HepG2 (cell line): Measurements from ENCODE around the gene CDC42BPG. TPM values are rescaled to one million over a fixed set of nuclear protein-coding genes. Genes with fewer than 3 reads are reported as not detected.

Experiments
- ATF1 ChIP-seq: IDR thresholded peaks from 2 replicates; pipeline ENCODE4 v1.6.1; 2016; ENCODE audit warnings: mild to moderate bottlenecking, control low read depth
- CHD2 ChIP-seq: IDR thresholded peaks from 2 replicates; pipeline ENCODE4 v1.6.1; 2011; ENCODE audit warnings: low read depth, low read length, improper control_type of control experiment
- CTCF ChIP-seq: sonication (generic); formaldehyde crosslinking; IDR thresholded peaks from 2 replicates; pipeline ENCODE4 v1.5.0; 2020; ENCODE audit warnings: mild to moderate bottlenecking, missing genetic modification reagents, moderate library complexity
- HOXD1 ChIP-seq: sonication (generic); formaldehyde crosslinking; IDR thresholded peaks from 2 replicates; pipeline ENCODE4 v1.5.0; 2020; ENCODE audit warnings: missing genetic modification reagents
- IKZF1 ChIP-seq: fragments of 450-650 bp; IDR thresholded peaks from 2 replicates; pipeline ENCODE4 v1.7.1; 2016
- ISL2 ChIP-seq: sonication (generic); formaldehyde crosslinking; IDR thresholded peaks from 2 replicates; pipeline ENCODE4 v1.5.0; 2020; ENCODE audit warnings: missing genetic modification reagents
- KLF9 ChIP-seq: IDR thresholded peaks from 2 replicates; pipeline ENCODE4 v1.6.1; 2016; ENCODE audit warnings: low read depth
- KMT2B ChIP-seq: IDR thresholded peaks from 2 replicates; pipeline ENCODE4 v1.6.1; 2016; ENCODE audit warnings: missing genetic modification reagents, missing compliant biosample characterization
- PATZ1 ChIP-seq: sonication (generic); formaldehyde crosslinking; IDR thresholded peaks from 2 replicates; pipeline ENCODE4 v1.4.0; 2020; ENCODE audit warnings: missing genetic modification reagents
- PAXIP1 ChIP-seq: sonication (generic); formaldehyde crosslinking; conservative IDR thresholded peaks from 2 replicates; pipeline ENCODE4 v1.4.0; 2020; ENCODE audit warnings: mild to moderate bottlenecking, missing genetic modification reagents, moderate library complexity
- PHF20 ChIP-seq: sonication (generic); formaldehyde crosslinking; IDR thresholded peaks from 2 replicates; pipeline ENCODE4 v1.5.0; 2020; ENCODE audit warnings: mild to moderate bottlenecking, missing genetic modification reagents
- REST ChIP-seq, 2 experiments: IDR thresholded peaks; 2 replicates each; pipeline ENCODE4 v1.6.1; 2011 to 2012; ENCODE audit warnings: low read length in 2 of 2, borderline replicate concordance in 1 of 2, low read depth in 1 of 2, mild to moderate bottlenecking in 1 of 2, moderate library complexity in 1 of 2
- RXRA ChIP-seq: sonication (generic); formaldehyde crosslinking; IDR thresholded peaks from 2 replicates; pipeline ENCODE4 v1.5.1; 2020; ENCODE audit warnings: missing genetic modification reagents
- TARDBP ChIP-seq: sonication (generic); formaldehyde crosslinking; IDR thresholded peaks from 2 replicates; pipeline ENCODE4 v1.8.0; 2022; ENCODE audit warnings: mild to moderate bottlenecking, missing genetic modification reagents
- TBX3 ChIP-seq: fragments of 450-650 bp; IDR thresholded peaks from 2 replicates; pipeline ENCODE4 v1.6.1; 2017; ENCODE audit warnings: antibody characterized with exemption, mild to moderate bottlenecking, inconsistent platforms, borderline replicate concordance
- ZNF225 ChIP-seq: sonication (generic); formaldehyde crosslinking; IDR thresholded peaks from 2 replicates; pipeline ENCODE4 v1.4.0; 2020; ENCODE audit warnings: mild to moderate bottlenecking, missing genetic modification reagents
- ZNF317 ChIP-seq: sonication (generic); formaldehyde crosslinking; IDR thresholded peaks from 2 replicates; pipeline ENCODE4 v1.5.0; 2020; ENCODE audit warnings: mild to moderate bottlenecking, missing genetic modification reagents
- ZNF432 ChIP-seq: sonication (generic); formaldehyde crosslinking; IDR thresholded peaks from 2 replicates; pipeline ENCODE4 v1.5.0; 2020; ENCODE audit warnings: missing genetic modification reagents, mild to moderate bottlenecking, borderline replicate concordance
- polyA plus RNA-seq, 8 experiments: library from polyadenylated mRNA; depleted of rRNA in 3 of 8; stranded (reverse) in 7 of 8; unstranded in 1 of 8; fragments of >200 nt; fragmentation: Illumina TruSeq in 4 of 8; extraction: Trizol in 4 of 8; gene quantifications; 2 replicates each; pipeline versions ENCODE4 v1.2.1 to v1.2.3, GENCODE V29; 2011 to 2016; ENCODE audit warnings: low read depth in 4 of 8, missing spikeins in 1 of 8, mixed read lengths in 1 of 8; ENCODE audit not compliant: insufficient read depth in 1 of 8
- total RNA-seq, 5 experiments: library from RNA; depleted of rRNA; stranded (reverse); fragments of >200 nt; fragmentation: Illumina TruSeq; extraction: Trizol; gene quantifications; 2 replicates each; pipeline ENCODE4 v1.2.3, GENCODE V29; 2016; ENCODE audit warnings: low read depth in 1 of 5

Gene CDC42BPG
- total and polyA plus RNA-seq, 2 of the 13 experiments (the other 11 are each of a cell fraction or from before 2014, with no cell fraction given), result 0.55 to 1.4 TPM

GRCh38 chr11:64778473-64779298, 65.8 kb downstream of the CDC42BPG start, which contains the start of gene SF1 (continued):
- TF ChIP-seq PAXIP1 (CRISPR knock-in tag), result peak; percentile 68
- TF ChIP-seq ZNF432, result no peak
- TF ChIP-seq KLF9 (CRISPR knock-in tag), result no peak
- TF ChIP-seq HOXD1 (CRISPR knock-in tag), result 0 out of 2 replicates have a peak, but pooled peaks have one; percentile 23
- TF ChIP-seq PHF20 (CRISPR knock-in tag), result peak; percentile 51; the same call in 1 of the 2 replicates
- no peak for TF ChIP-seq ZNF225 (CRISPR knock-in tag)
- peak; percentile 57; the same call in 1 of the 2 replicates for TF ChIP-seq TBX3
- TF ChIP-seq KMT2B (CRISPR knock-in tag), result 0 out of 2 replicates have a peak, but pooled peaks have one; percentile 40
- TF ChIP-seq RXRA (CRISPR knock-in tag), result no peak
- 0 out of 2 replicates have a peak, but pooled peaks have one; percentile 15 for TF ChIP-seq ISL2 (CRISPR knock-in tag)
- peak; percentile 96 for TF ChIP-seq CHD2
- TF ChIP-seq REST (IDR thresholded peaks at IDR 0.05; ENCODE audit: borderline replicate concordance in 1 of 2, low read depth in 1 of 2, low read length in 2 of 2), result peak in 1 of 2 experiments; percentile 16; a peak in 1 of 4 replicates
- TF ChIP-seq ATF1 (CRISPR knock-in tag), result peak; percentile 76
- peak; percentile 66 for TF ChIP-seq TARDBP (CRISPR knock-in tag)
- peak; percentile 42; the same call in 1 of the 2 replicates for TF ChIP-seq ZNF317 (CRISPR knock-in tag)
- no peak for TF ChIP-seq IKZF1
- peak; percentile 61 for TF ChIP-seq PATZ1 (CRISPR knock-in tag)
- peak; percentile 57 for TF ChIP-seq CTCF (CRISPR knock-in tag)
